GM18499 (cell line): ENCODE results near the gene GPHA2.

ENCODE experiments used
- ATAC-seq: cut with Tn5 transposase; IDR thresholded peaks from one replicate; pipeline ENCODE4 v1.9.1; 2021; ENCODE audit warnings: moderate number of reproducible peaks; ENCODE audit not compliant: insufficient read depth, unreplicated experiment

Gene GPHA2

GRCh38 chr11:64931290-64931689 is 4.4 kb downstream of the GPHA2 start:
- no peak for ATAC-seq

GRCh38 chr11:64930340-64930739 is 5.4 kb downstream of the GPHA2 start:
- ATAC-seq = no peak

- ATAC-seq = no peak
These were observed 6.1 kb downstream of the GPHA2 start for GRCh38 chr11:64929625-64930024.

- no peak for ATAC-seq
These were observed 6.7 kb downstream of the GPHA2 start for GRCh38 chr11:64928957-64929356.

GRCh38 chr11:64926689-64927088 is 9.0 kb downstream of the GPHA2 start:
- no peak for ATAC-seq

GRCh38 chr11:64925536-64926436 is 9.9 kb downstream of the GPHA2 start:
- ATAC-seq = no peak

- ATAC-seq = no peak
These were observed 10.8 kb downstream of the GPHA2 start for GRCh38 chr11:64924910-64925284.

- no peak for ATAC-seq
These were observed 11.5 kb downstream of the GPHA2 start, which contains the start of gene PPP2R5B for GRCh38 chr11:64923944-64924909. Gene PPP2R5B (plus strand): TSS chr11:64924689. CDS start chr11:64925735, 1,046 bp downstream.

GRCh38 chr11:64923151-64923661 is 12.5 kb downstream of the GPHA2 start:
- no peak for ATAC-seq

GRCh38 chr11:64921384-64921783 is 14.3 kb downstream of the GPHA2 start:
- no peak for ATAC-seq

GRCh38 chr11:64920124-64920523 is 15.6 kb downstream of the GPHA2 start:
- ATAC-seq = no peak

GRCh38 chr11:64919627-64920026 is 16.1 kb downstream of the GPHA2 start:
- ATAC-seq = no peak

- ATAC-seq = no peak
These were observed 17.7 kb downstream of the GPHA2 start for GRCh38 chr11:64918017-64918416.

- ATAC-seq = no peak
These were observed 18.1 kb downstream of the GPHA2 start for GRCh38 chr11:64917663-64917995.

- ATAC-seq = peak; percentile 91
These were observed 18.7 kb downstream of the GPHA2 start, which contains the start of gene ATG2A for GRCh38 chr11:64916775-64917662. Gene ATG2A (minus strand): TSS chr11:64917209. CDS start chr11:64917135, 74 bp downstream.

- ATAC-seq = no peak
These were observed 19.5 kb downstream of the GPHA2 start for GRCh38 chr11:64916040-64916774.

GRCh38 chr11:64915376-64915887 is 20.3 kb downstream of the GPHA2 start:
- ATAC-seq = no peak

GRCh38 chr11:64914123-64914522 is 21.6 kb downstream of the GPHA2 start:
- no peak for ATAC-seq

GRCh38 chr11:64913171-64913727 is 22.4 kb downstream of the GPHA2 start:
- ATAC-seq = no peak
